WTC11 (cell line): ENCODE data around the gene PYM1. TPM values are rescaled to one million over a fixed set of nuclear protein-coding genes. Genes with fewer than 3 reads are reported as not detected.

ENCODE experiments used
- ATAC-seq: fragments of 200-7000 bp; cut with Tn5 transposase; 2 replicates; pipeline ENCODE4 v1.10.0; 2021; ENCODE audit warnings: mild to moderate bottlenecking, moderate library complexity
- CTCF ChIA-PET: fragments of 300-600 bp; sonication (Branson Sonifier 250); formaldehyde crosslinking; loops from one replicate; lab custom pipeline; 2021; ENCODE audit warnings: antibody characterized with exemption; lab: Charles Lee
- POLR2A ChIA-PET: fragments of 350-600 bp; sonication (Branson Sonifier 250); formaldehyde crosslinking; loops from one replicate; lab custom pipeline; 2021; ENCODE audit warnings: antibody characterized with exemption; lab: Charles Lee
- DNase-seq: peaks from one replicate; pipeline ENCODE4 v3.0.0; 2021; ENCODE audit warnings: low spot score
- H3K27ac Mint-ChIP-seq: 2 replicates; pipeline ENCODE4 v1.8.0; 2021; ENCODE audit warnings: mixed read lengths
- H3K27me3 Mint-ChIP-seq: 2 replicates; pipeline ENCODE4 v1.8.0; 2021; ENCODE audit warnings: low read depth, mild to moderate bottlenecking, moderate library complexity, mixed read lengths
- H3K36me3 Mint-ChIP-seq: 2 replicates; pipeline ENCODE4 v1.8.0; 2021; ENCODE audit warnings: mixed read lengths
- H3K4me1 Mint-ChIP-seq: 2 replicates; pipeline ENCODE4 v1.8.0; 2022; ENCODE audit warnings: mixed read lengths
- H3K4me3 Mint-ChIP-seq: 2 replicates; pipeline ENCODE4 v1.8.0; 2021; ENCODE audit warnings: mild to moderate bottlenecking, moderate library complexity, mixed read lengths
- H3K9me3 Mint-ChIP-seq: 2 replicates; pipeline ENCODE4 v1.8.0; 2021; ENCODE audit warnings: mixed read lengths
- ATF6 ChIP-seq: sonication (generic); formaldehyde crosslinking; IDR thresholded peaks from 2 replicates; pipeline ENCODE4 v1.8.1; 2023; ENCODE audit warnings: mild to moderate bottlenecking, missing genetic modification reagents
- CBFB ChIP-seq: sonication (generic); formaldehyde crosslinking; IDR thresholded peaks from 2 replicates; pipeline ENCODE4 v1.8.1; 2022; ENCODE audit warnings: mild to moderate bottlenecking, low read depth, missing genetic modification reagents
- CREM ChIP-seq: sonication (generic); formaldehyde crosslinking; IDR thresholded peaks from 2 replicates; pipeline ENCODE4 v1.8.1; 2022; ENCODE audit warnings: mild to moderate bottlenecking, missing genetic modification reagents, moderate library complexity
- ESRRA ChIP-seq: sonication (generic); formaldehyde crosslinking; IDR thresholded peaks from 2 replicates; pipeline ENCODE4 v1.8.1; 2022; ENCODE audit warnings: mild to moderate bottlenecking, missing genetic modification reagents, borderline replicate concordance
- FOXK1 ChIP-seq: sonication (generic); formaldehyde crosslinking; IDR thresholded peaks from 2 replicates; pipeline ENCODE4 v1.8.0; 2022; ENCODE audit warnings: mild to moderate bottlenecking, moderate library complexity, missing genetic modification reagents
- FOXP4 ChIP-seq: sonication (generic); formaldehyde crosslinking; IDR thresholded peaks from 2 replicates; pipeline ENCODE4 v1.8.0; 2022; ENCODE audit warnings: mild to moderate bottlenecking, missing genetic modification reagents
- JAZF1 ChIP-seq: fragments of 250-450 bp; sonication (Bioruptor Pico); IDR thresholded peaks from 2 replicates; pipeline ENCODE4 v1.9.0; 2021; ENCODE audit warnings: moderate library complexity, mild to moderate bottlenecking, inconsistent platforms
- JUN ChIP-seq: sonication (generic); formaldehyde crosslinking; IDR thresholded peaks from 2 replicates; pipeline ENCODE4 v1.8.0; 2023; ENCODE audit warnings: mild to moderate bottlenecking, missing genetic modification reagents
- MYBL2 ChIP-seq: sonication (generic); formaldehyde crosslinking; IDR thresholded peaks from 2 replicates; pipeline ENCODE4 v1.8.1; 2023; ENCODE audit warnings: mild to moderate bottlenecking, moderate library complexity, missing genetic modification reagents
- NFYB ChIP-seq: sonication (generic); formaldehyde crosslinking; conservative IDR thresholded peaks from 2 replicates; pipeline ENCODE4 v1.8.0; 2022; ENCODE audit warnings: low read depth, missing genetic modification reagents
- PRRX2 ChIP-seq: fragments of 250-450 bp; sonication (Bioruptor Pico); IDR thresholded peaks from 2 replicates; pipeline ENCODE4 v1.8.0; 2021; ENCODE audit warnings: mild to moderate bottlenecking
- SMAD3 ChIP-seq: sonication (generic); formaldehyde crosslinking; IDR thresholded peaks from 2 replicates; pipeline ENCODE4 v1.8.0; 2022; ENCODE audit warnings: missing genetic modification reagents, mild to moderate bottlenecking, borderline replicate concordance
- ZBTB21 ChIP-seq: sonication (generic); formaldehyde crosslinking; IDR thresholded peaks from 2 replicates; pipeline ENCODE4 v1.8.1; 2023; ENCODE audit warnings: mild to moderate bottlenecking, missing genetic modification reagents, borderline replicate concordance
- ZNF121 ChIP-seq: sonication (generic); formaldehyde crosslinking; IDR thresholded peaks from 2 replicates; pipeline ENCODE4 v1.8.0; 2023; ENCODE audit warnings: missing genetic modification reagents
- ZNF263 ChIP-seq: sonication (generic); formaldehyde crosslinking; IDR thresholded peaks from 2 replicates; pipeline ENCODE4 v1.8.1; 2022; ENCODE audit warnings: low read depth, mild to moderate bottlenecking, moderate library complexity, missing genetic modification reagents
- ZNF281 ChIP-seq: sonication (generic); formaldehyde crosslinking; IDR thresholded peaks from 2 replicates; pipeline ENCODE4 v1.8.0; 2023; ENCODE audit warnings: mild to moderate bottlenecking, missing genetic modification reagents
- ZNF425 ChIP-seq: fragments of 250-450 bp; sonication (Bioruptor Pico); conservative IDR thresholded peaks from 2 replicates; pipeline ENCODE4 v1.9.0; 2021; ENCODE audit warnings: mild to moderate bottlenecking
- ZNF671 ChIP-seq: fragments of 250-450 bp; sonication (Bioruptor Pico); IDR thresholded peaks from 2 replicates; pipeline ENCODE4 v1.8.0; 2021; ENCODE audit warnings: mild to moderate bottlenecking
- total RNA-seq: library from RNA; stranded (reverse); gene quantifications from 3 replicates; pipeline ENCODE4 v1.2.3, GENCODE V29; 2021
- TF ChIP-seq, protein P1 (sequence below): sonication (generic); formaldehyde crosslinking; IDR thresholded peaks from 2 replicates; pipeline ENCODE4 v1.8.1; 2023; ENCODE audit warnings: mild to moderate bottlenecking, moderate library complexity, missing genetic modification reagents
- TF ChIP-seq, protein P2 (sequence below): sonication (generic); formaldehyde crosslinking; IDR thresholded peaks from 2 replicates; pipeline ENCODE4 v1.8.1; 2022; ENCODE audit warnings: missing genetic modification reagents, borderline replicate concordance

PYM1 gene
- total RNA-seq, 1 experiment from 2014 or later: 55.5 TPM

DNA sequence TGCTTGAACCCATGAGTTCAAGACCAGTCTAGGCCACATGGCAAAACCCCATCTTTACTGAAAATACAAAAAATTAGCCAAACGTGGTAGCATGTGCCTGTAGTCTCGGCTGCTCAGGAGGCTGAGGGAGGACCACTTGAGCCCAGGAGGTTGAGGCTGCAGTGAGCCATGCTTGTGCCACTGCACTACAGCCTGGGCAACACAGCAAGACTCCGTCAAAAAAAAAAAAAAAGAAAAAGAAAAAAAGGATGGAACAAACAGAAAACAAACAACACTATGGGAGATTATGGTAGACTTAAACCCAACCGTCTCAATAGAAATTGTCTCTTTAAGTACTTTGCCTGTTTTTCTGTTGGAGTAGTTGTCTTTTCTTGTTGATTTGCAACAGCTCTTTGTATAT is 36.4 kb downstream of the PYM1 start:
- ChIA-PET CTCF (no interaction called here), POLR2A (no interaction called here)
- Mint-ChIP-seq H3K36me3 (no peaks in the 10 kb centered on the region), H3K4me3 (no peak overlapping the region), H3K27ac (no peak overlapping the region), H3K9me3 (peaks cover 16% of the 10 kb centered on the region), H3K27me3 (no peaks in the 10 kb centered on the region; the same call in 1 of the 2 replicates), H3K4me1 (no peaks in the 10 kb centered on the region)
- TF ChIP-seq ZNF121 (0 out of 2 replicates have a peak, but pooled peaks have one; percentile 53), ZNF671 (CRISPR knock-in tag) (no peak)
- no peak for DNase-seq
- ATAC-seq: no peak

DNA sequence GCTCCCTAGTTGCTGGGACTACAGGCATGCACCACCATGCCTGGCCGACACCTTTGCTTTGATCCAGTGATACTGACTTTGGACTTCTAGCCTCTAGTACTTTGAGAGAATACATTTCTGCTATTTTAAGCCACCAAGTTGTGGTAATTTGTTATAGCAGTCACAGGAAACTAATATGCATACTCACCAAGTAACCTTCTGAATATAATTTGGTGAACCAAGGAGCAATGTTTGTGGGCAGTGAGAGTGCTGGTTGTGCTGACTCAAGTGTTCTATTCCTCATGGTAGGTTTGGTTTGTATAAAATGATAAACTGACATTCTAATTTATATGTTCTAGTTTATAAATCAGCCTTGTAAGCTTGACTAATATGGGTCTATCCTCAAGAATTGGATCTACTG is 42.6 kb downstream of the PYM1 start:
- Mint-ChIP-seq H3K4me1 (no peaks in the 10 kb centered on the region), H3K36me3 (no peaks in the 10 kb centered on the region), H3K27me3 (no peaks in the 10 kb centered on the region; the same call in 1 of the 2 replicates), H3K27ac (no peak overlapping the region), H3K9me3 (0 out of 2 replicates have a peak, but pooled peaks cover 3% of the 10 kb centered on the region), H3K4me3 (no peak overlapping the region)
- CTCF ChIA-PET: no interaction called here
- POLR2A ChIA-PET: interaction anchor here (0.7 kb wide), 1 partner anchor 89 kb away, joined by 3 read pairs; the partner anchor contains the start of gene RAB5B
- ATAC-seq (no peak), DNase-seq (no peak)
- TF ChIP-seq CBFB (CRISPR knock-in tag) (no peak), CREM (CRISPR knock-in tag) (no peak), ZNF281 (no peak), FOXK1 (CRISPR knock-in tag) (no peak), ESRRA (CRISPR knock-in tag) (no peak), MYBL2 (no peak), JAZF1 (CRISPR knock-in tag) (no peak), PRRX2 (no peak), ZNF671 (CRISPR knock-in tag) (no peak), ZNF425 (CRISPR knock-in tag) (no peak)

DNA sequence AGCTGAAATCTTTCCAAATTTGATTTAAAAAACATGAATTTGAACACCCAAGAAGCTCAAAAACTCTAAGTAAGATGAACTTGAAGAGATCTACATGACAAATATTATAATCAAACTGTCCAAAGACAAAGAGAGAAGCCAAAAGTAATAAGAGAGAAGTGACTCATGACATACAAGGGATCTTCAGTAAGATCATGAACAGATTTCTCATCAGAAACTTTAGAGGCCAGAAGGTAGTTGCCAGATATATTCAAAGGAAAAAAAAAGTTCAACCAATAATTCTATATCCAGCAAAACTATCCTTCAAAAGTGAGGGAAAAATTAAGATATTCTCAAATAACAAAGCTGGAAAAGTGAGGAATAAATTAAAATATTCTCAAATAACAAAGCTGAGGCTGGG is 49.9 kb downstream of the PYM1 start:
- peaks cover 9% of the 10 kb centered on the region; the same call in 1 of the 2 replicates for H3K36me3 Mint-ChIP-seq
- H3K4me3 Mint-ChIP-seq: no peak overlapping the region
- no peak for DNase-seq
- H3K9me3 Mint-ChIP-seq: peaks cover 14% of the 10 kb centered on the region
- peaks cover 18% of the 10 kb centered on the region for H3K4me1 Mint-ChIP-seq
- no peaks in the 10 kb centered on the region for H3K27me3 Mint-ChIP-seq
- POLR2A ChIA-PET: no interaction called here
- no peak overlapping the region for H3K27ac Mint-ChIP-seq
- CTCF ChIA-PET: interaction anchor here (0.8 kb wide), 1 partner anchor 58 kb away, joined by 3 read pairs; no protein-coding TSS in a partner anchor
- no peak for ATAC-seq
- TF ChIP-seq NFYB (CRISPR knock-in tag) (no peak), FOXP4 (CRISPR knock-in tag) (no peak), ZBTB21 (CRISPR knock-in tag) (no peak), JUN (CRISPR knock-in tag) (no peak), ZNF263 (no peak), ATF6 (CRISPR knock-in tag) (no peak), SMAD3 (CRISPR knock-in tag) (no peak)
- TF ChIP-seq, protein P1, sequence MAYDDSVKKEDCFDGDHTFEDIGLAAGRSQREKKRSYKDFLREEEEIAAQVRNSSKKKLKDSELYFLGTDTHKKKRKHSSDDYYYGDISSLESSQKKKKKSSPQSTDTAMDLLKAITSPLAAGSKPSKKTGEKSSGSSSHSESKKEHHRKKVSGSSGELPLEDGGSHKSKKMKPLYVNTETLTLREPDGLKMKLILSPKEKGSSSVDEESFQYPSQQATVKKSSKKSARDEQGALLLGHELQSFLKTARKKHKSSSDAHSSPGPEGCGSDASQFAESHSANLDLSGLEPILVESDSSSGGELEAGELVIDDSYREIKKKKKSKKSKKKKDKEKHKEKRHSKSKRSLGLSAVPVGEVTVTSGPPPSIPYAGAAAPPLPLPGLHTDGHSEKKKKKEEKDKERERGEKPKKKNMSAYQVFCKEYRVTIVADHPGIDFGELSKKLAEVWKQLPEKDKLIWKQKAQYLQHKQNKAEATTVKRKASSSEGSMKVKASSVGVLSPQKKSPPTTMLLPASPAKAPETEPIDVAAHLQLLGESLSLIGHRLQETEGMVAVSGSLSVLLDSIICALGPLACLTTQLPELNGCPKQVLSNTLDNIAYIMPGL (CRISPR knock-in tag): no peak
- TF ChIP-seq, protein P2, sequence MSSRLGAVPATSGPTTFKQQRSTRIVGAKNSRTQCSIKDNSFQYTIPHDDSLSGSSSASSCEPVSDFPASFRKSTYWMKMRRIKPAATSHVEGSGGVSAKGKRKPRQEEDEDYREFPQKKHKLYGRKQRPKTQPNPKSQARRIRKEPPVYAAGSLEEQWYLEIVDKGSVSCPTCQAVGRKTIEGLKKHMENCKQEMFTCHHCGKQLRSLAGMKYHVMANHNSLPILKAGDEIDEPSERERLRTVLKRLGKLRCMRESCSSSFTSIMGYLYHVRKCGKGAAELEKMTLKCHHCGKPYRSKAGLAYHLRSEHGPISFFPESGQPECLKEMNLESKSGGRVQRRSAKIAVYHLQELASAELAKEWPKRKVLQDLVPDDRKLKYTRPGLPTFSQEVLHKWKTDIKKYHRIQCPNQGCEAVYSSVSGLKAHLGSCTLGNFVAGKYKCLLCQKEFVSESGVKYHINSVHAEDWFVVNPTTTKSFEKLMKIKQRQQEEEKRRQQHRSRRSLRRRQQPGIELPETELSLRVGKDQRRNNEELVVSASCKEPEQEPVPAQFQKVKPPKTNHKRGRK (CRISPR knock-in tag): no peak
